NCI-H128 (cell line): ENCODE measurements around the gene ERAS.

Source experiments
- DNase-seq: peaks from one replicate; lab custom pipeline; 2025; ENCODE audit not compliant: unreplicated experiment; lab: John Stamatoyannopoulos, UW

ERAS gene

GRCh38 chrX:48826135-48826875 is at the start of gene ERAS:
Gene ERAS (plus strand): TSS chrX:48826513. CDS start chrX:48829124, 2,611 bp downstream.
- no peak for DNase-seq

- DNase-seq, result no peak
Observed at GRCh38 chrX:48776818-48777439, 49.4 kb upstream of the ERAS start.

- DNase-seq, result no peak
Observed at GRCh38 chrX:48779399-48779798, 46.9 kb upstream of the ERAS start.

GRCh38 chrX:48781705-48782104 is 44.6 kb upstream of the ERAS start:
- no peak for DNase-seq

GRCh38 chrX:48782216-48782615 is 44.1 kb upstream of the ERAS start:
- DNase-seq, result no peak

GRCh38 chrX:48782795-48783194 is 43.5 kb upstream of the ERAS start:
- DNase-seq, result no peak

GRCh38 chrX:48784726-48785125 is 41.6 kb upstream of the ERAS start:
- no peak for DNase-seq

GRCh38 chrX:48785186-48785539 is 41.1 kb upstream of the ERAS start:
- no peak for DNase-seq

- no peak for DNase-seq
Observed at GRCh38 chrX:48785540-48786214, 40.6 kb upstream of the ERAS start.

- DNase-seq, result no peak
Observed at GRCh38 chrX:48786341-48786800, 39.9 kb upstream of the ERAS start, which contains the start of gene GATA1. Gene GATA1 (plus strand): TSS chrX:48786590. CDS start chrX:48791110, 4,520 bp downstream.

- no peak for DNase-seq
Observed at GRCh38 chrX:48786825-48787504, 39.3 kb upstream of the ERAS start.

GRCh38 chrX:48787505-48788443 is 38.5 kb upstream of the ERAS start:
- DNase-seq, result no peak

- no peak for DNase-seq
Observed at GRCh38 chrX:48789366-48790220, 36.7 kb upstream of the ERAS start.

GRCh38 chrX:48790477-48790876 is 35.8 kb upstream of the ERAS start:
- DNase-seq, result no peak

GRCh38 chrX:48791063-48791820 is 35.1 kb upstream of the ERAS start:
- no peak for DNase-seq

- no peak for DNase-seq
Observed at GRCh38 chrX:48792219-48792618, 34.1 kb upstream of the ERAS start.

GRCh38 chrX:48793935-48794334 is 32.4 kb upstream of the ERAS start:
- DNase-seq, result no peak

GRCh38 chrX:48794340-48794910 is 31.9 kb upstream of the ERAS start:
- no peak for DNase-seq
